Panc1 (cell line): Measurements from ENCODE around the gene PITX1.

Experiments
- CTCF ChIP-seq: fragments of 450-650 bp; IDR thresholded peaks from 2 replicates; pipeline ENCODE4 v1.5.1; 2017; ENCODE audit warnings: mild to moderate bottlenecking
- POLR2AphosphoS5 ChIP-seq: IDR thresholded peaks from 2 replicates; pipeline ENCODE4 v1.6.1; 2012; ENCODE audit warnings: mild to moderate bottlenecking, low read depth, low read length, moderate library complexity
- SIN3A ChIP-seq: IDR thresholded peaks from 2 replicates; pipeline ENCODE4 v1.6.1; 2012; ENCODE audit warnings: low read depth, mild to moderate bottlenecking, low read length, moderate library complexity, borderline replicate concordance; ENCODE audit not compliant: insufficient read depth
- TCF7L2 ChIP-seq: IDR thresholded peaks from 2 replicates; pipeline ENCODE4 v1.6.1; 2011; ENCODE audit warnings: mild to moderate bottlenecking, low read depth, low read length, inconsistent platforms
- TF ChIP-seq, protein P1 (sequence below), 2 experiments: IDR thresholded peaks; 2 replicates each; pipeline ENCODE4 v1.6.1; 2011 to 2012; ENCODE audit warnings: low read depth in 2 of 2, control low read depth in 1 of 2, low read length in 1 of 2, mild to moderate bottlenecking in 1 of 2, moderate library complexity in 1 of 2; ENCODE audit not compliant: insufficient read depth in 1 of 2

DNA sequence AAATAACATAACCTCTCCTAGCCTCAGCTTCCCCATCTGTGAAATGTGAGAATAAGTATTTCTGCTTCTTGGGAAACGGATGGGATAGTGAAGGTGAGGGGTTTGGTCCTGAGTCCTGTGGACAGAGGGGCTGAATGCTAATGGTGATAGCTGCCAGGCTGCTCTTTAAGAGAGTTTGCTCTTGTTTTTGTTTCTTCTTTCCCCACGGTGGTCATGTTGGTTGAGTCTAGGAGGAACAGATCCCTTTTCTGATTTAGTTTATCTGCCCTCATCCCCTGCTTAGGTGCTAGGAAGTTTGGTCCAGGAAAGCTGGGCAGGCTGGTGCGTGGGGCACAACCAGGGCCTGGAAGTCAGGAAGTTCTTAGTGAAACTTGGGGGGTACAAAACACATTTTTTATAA is 7.7 kb upstream of the PITX1 start:
- TF ChIP-seq SIN3A (no peak), CTCF (no peak), POLR2AphosphoS5 (no peak), TCF7L2 (no peak)
- TF ChIP-seq, protein P1, sequence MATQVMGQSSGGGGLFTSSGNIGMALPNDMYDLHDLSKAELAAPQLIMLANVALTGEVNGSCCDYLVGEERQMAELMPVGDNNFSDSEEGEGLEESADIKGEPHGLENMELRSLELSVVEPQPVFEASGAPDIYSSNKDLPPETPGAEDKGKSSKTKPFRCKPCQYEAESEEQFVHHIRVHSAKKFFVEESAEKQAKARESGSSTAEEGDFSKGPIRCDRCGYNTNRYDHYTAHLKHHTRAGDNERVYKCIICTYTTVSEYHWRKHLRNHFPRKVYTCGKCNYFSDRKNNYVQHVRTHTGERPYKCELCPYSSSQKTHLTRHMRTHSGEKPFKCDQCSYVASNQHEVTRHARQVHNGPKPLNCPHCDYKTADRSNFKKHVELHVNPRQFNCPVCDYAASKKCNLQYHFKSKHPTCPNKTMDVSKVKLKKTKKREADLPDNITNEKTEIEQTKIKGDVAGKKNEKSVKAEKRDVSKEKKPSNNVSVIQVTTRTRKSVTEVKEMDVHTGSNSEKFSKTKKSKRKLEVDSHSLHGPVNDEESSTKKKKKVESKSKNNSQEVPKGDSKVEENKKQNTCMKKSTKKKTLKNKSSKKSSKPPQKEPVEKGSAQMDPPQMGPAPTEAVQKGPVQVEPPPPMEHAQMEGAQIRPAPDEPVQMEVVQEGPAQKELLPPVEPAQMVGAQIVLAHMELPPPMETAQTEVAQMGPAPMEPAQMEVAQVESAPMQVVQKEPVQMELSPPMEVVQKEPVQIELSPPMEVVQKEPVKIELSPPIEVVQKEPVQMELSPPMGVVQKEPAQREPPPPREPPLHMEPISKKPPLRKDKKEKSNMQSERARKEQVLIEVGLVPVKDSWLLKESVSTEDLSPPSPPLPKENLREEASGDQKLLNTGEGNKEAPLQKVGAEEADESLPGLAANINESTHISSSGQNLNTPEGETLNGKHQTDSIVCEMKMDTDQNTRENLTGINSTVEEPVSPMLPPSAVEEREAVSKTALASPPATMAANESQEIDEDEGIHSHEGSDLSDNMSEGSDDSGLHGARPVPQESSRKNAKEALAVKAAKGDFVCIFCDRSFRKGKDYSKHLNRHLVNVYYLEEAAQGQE (IDR thresholded peaks at IDR 0.05; ENCODE audit: insufficient read depth in 1 of 2, low read depth in 2 of 2, low read length in 1 of 2), result no peak
